Epithelial cell of esophagus (primary cell): ENCODE results near the gene RNF220.
"Not testable (repeated sequence)": the region's sequence is repeated elsewhere in the genome, so short reads cannot be mapped to it uniquely, and the experiment has no call there.

Experiments
- DNase-seq: peaks from one replicate; pipeline ENCODE4 v3.0.0; 2010; ENCODE audit warnings: low read depth
- H3K4me3 ChIP-seq: 2 replicates; pipeline ENCODE4 v1.5.1; 2011; ENCODE audit warnings: mild to moderate bottlenecking, low read length, control low read depth
- CTCF ChIP-seq: IDR thresholded peaks from 2 replicates; pipeline ENCODE4 v1.5.1; 2011; ENCODE audit warnings: low read depth, mild to moderate bottlenecking, low read length, control low read depth, inconsistent platforms; ENCODE audit not compliant: insufficient read depth; ENCODE audit errors: missing control alignments

Gene RNF220

GRCh38 chr1:44663417-44663816 lies 258.4 kb downstream of the RNF220 start:
- TF ChIP-seq CTCF = no peak
- H3K4me3 ChIP-seq = no peak overlapping the region
- DNase-seq = no peak

- H3K4me3 ChIP-seq = no peak overlapping the region
- no peak for DNase-seq
- TF ChIP-seq CTCF = no peak
These were observed 259.8 kb downstream of the RNF220 start for GRCh38 chr1:44664730-44665370.

- not testable (repeated sequence) for DNase-seq, H3K4me3 ChIP-seq
These were observed 261.7 kb downstream of the RNF220 start for GRCh38 chr1:44666719-44667118.

GRCh38 chr1:44670751-44671640 lies 265.9 kb downstream of the RNF220 start:
- no peak overlapping the region for H3K4me3 ChIP-seq
- no peak for DNase-seq
- no peak for TF ChIP-seq CTCF

- TF ChIP-seq CTCF = no peak
- no peak overlapping the region for H3K4me3 ChIP-seq
- DNase-seq = peak; percentile 70
These were observed 267.4 kb downstream of the RNF220 start for GRCh38 chr1:44672254-44672955.

- no peak for DNase-seq
- peak overlapping the region; percentile 67 for H3K4me3 ChIP-seq
- TF ChIP-seq CTCF = no peak
These were observed 268.1 kb downstream of the RNF220 start for GRCh38 chr1:44672961-44673674.

GRCh38 chr1:44673675-44674112 lies 268.6 kb downstream of the RNF220 start:
- TF ChIP-seq CTCF = no peak
- H3K4me3 ChIP-seq = peak overlapping the region; percentile 67
- no peak for DNase-seq
